Keratinocyte (primary cell): ENCODE data around the gene RPS2. TPM values are rescaled to one million over a fixed set of nuclear protein-coding genes. Genes with fewer than 3 reads are reported as not detected.

Experiments used
- DNase-seq: peaks from one replicate; pipeline ENCODE4 v3.0.0-alpha.2; 2011; ENCODE audit warnings: low read depth, missing footprints, low spot score
- FAIRE-seq: peaks from 2 replicates; lab custom pipeline; 2011; peaks lifted over from hg19 to GRCh38; lab: Jason Lieb, UNC
- H2AFZ ChIP-seq: 2 replicates; pipeline ENCODE4 v1.6.0; 2012; ENCODE audit warnings: low read length, control low read depth, inconsistent platforms; ENCODE audit not compliant: control insufficient read depth
- H3K27ac ChIP-seq: 2 replicates; pipeline ENCODE4 v1.5.1; 2011; ENCODE audit warnings: low read length; ENCODE audit not compliant: control insufficient read depth, insufficient read depth
- H3K27me3 ChIP-seq: 3 replicates; pipeline ENCODE4 v1.6.0; 2011; ENCODE audit warnings: low read length; ENCODE audit not compliant: control insufficient read depth, insufficient read depth; ENCODE audit errors: extremely low read depth
- H3K36me3 ChIP-seq, 2 experiments: 2 replicates in 1 of 2; 3 replicates in 1 of 2; pipeline ENCODE4 v1.5.1; 2011; ENCODE audit warnings: low read length in 2 of 2, mild to moderate bottlenecking in 1 of 2; ENCODE audit not compliant: control insufficient read depth in 2 of 2, insufficient read depth in 2 of 2; ENCODE audit errors: extremely low read depth in 1 of 2
- H3K4me1 ChIP-seq: 3 replicates; pipeline ENCODE4 v1.5.1; 2011; ENCODE audit warnings: low read length; ENCODE audit not compliant: control insufficient read depth, insufficient read depth; ENCODE audit errors: extremely low read depth
- H3K4me2 ChIP-seq: 3 replicates; pipeline ENCODE4 v1.6.0; 2011; ENCODE audit warnings: low read depth, low read length; ENCODE audit not compliant: control insufficient read depth, insufficient read depth; ENCODE audit errors: extremely low read depth
- H3K4me3 ChIP-seq, 3 experiments: fragments of 200-600 bp in 1 of 3; sonication (generic) in 1 of 3; 2 replicates in 2 of 3; 3 replicates in 1 of 3; pipeline ENCODE4 v1.5.1; 2011 to 2016; ENCODE audit warnings: low read length in 3 of 3, mild to moderate bottlenecking in 3 of 3, control low read depth in 2 of 3, inconsistent platforms in 1 of 3, low read depth in 1 of 3, mixed read lengths in 1 of 3, mixed run types in 1 of 3, moderate library complexity in 1 of 3; ENCODE audit not compliant: control insufficient read depth in 2 of 3, insufficient read depth in 2 of 3; ENCODE audit errors: extremely low read depth in 1 of 3
- H3K79me2 ChIP-seq: 2 replicates; pipeline ENCODE4 v1.6.0; 2012; ENCODE audit warnings: low read length; ENCODE audit not compliant: control insufficient read depth, insufficient read depth
- H3K9ac ChIP-seq: 3 replicates; pipeline ENCODE4 v1.6.0; 2011; ENCODE audit warnings: low read length; ENCODE audit not compliant: control insufficient read depth, insufficient read depth; ENCODE audit errors: extremely low read depth
- H3K9me1 ChIP-seq: 3 replicates; pipeline ENCODE4 v1.6.0; 2011; ENCODE audit warnings: low read length; ENCODE audit not compliant: control insufficient read depth, insufficient read depth; ENCODE audit errors: extremely low read depth
- H3K9me3 ChIP-seq: 2 replicates; pipeline ENCODE4 v1.5.1; 2012; ENCODE audit warnings: low read depth, low read length; ENCODE audit not compliant: control insufficient read depth
- H4K20me1 ChIP-seq: 3 replicates; pipeline ENCODE4 v1.6.0; 2011; ENCODE audit warnings: low read length; ENCODE audit not compliant: control insufficient read depth, insufficient read depth; ENCODE audit errors: extremely low read depth
- EZH2 ChIP-seq: IDR thresholded peaks from one replicate; pipeline ENCODE4 v1.6.1; 2012; ENCODE audit warnings: inconsistent platforms, mild to moderate bottlenecking, low read length, moderate library complexity
- dilution Hi-C: fragments of 300-500 bp; cut with MboI; formaldehyde crosslinking; loops from one replicate; pipeline ENCODE4 v1.7.0; 2020; ENCODE audit warnings: low sequenced_read_pairs; ENCODE audit not compliant: extremely low pct_ligation_motif_present
- polyA plus RNA-seq, 5 experiments: library from polyadenylated mRNA; depleted of rRNA in 3 of 5; stranded (reverse) in 3 of 5; stranded (forward) in 1 of 5; unstranded in 1 of 5; fragments of >200 nt; gene quantifications; 1 replicate in 1 of 5; 2 replicates in 3 of 5; 3 replicates in 1 of 5; pipeline versions ENCODE4 v1.2.1 to v1.2.3, GENCODE V29; 2011 to 2012; ENCODE audit warnings: missing spikeins in 2 of 5, low read depth in 1 of 5, low replicate concordance in 1 of 5
- TF ChIP-seq, protein P1 (sequence below), 3 experiments: IDR thresholded peaks in 1 of 3; conservative IDR thresholded peaks in 1 of 3; optimal IDR thresholded peaks in 1 of 3; 2 replicates in 2 of 3; 3 replicates in 1 of 3; pipeline versions ENCODE3 to v1.5.1; 2011; ENCODE audit warnings: low read length in 3 of 3, mild to moderate bottlenecking in 3 of 3, moderate library complexity in 2 of 3, control low read depth in 1 of 3, inconsistent platforms in 1 of 3; ENCODE audit not compliant: insufficient read depth in 2 of 3; ENCODE audit errors: extremely low read depth in 1 of 3

The RPS2 gene
- polyA plus RNA-seq, 1 donor (not counting 4 experiments of a cell fraction or from before 2014, with no cell fraction given), result 3,573 TPM

DNA sequence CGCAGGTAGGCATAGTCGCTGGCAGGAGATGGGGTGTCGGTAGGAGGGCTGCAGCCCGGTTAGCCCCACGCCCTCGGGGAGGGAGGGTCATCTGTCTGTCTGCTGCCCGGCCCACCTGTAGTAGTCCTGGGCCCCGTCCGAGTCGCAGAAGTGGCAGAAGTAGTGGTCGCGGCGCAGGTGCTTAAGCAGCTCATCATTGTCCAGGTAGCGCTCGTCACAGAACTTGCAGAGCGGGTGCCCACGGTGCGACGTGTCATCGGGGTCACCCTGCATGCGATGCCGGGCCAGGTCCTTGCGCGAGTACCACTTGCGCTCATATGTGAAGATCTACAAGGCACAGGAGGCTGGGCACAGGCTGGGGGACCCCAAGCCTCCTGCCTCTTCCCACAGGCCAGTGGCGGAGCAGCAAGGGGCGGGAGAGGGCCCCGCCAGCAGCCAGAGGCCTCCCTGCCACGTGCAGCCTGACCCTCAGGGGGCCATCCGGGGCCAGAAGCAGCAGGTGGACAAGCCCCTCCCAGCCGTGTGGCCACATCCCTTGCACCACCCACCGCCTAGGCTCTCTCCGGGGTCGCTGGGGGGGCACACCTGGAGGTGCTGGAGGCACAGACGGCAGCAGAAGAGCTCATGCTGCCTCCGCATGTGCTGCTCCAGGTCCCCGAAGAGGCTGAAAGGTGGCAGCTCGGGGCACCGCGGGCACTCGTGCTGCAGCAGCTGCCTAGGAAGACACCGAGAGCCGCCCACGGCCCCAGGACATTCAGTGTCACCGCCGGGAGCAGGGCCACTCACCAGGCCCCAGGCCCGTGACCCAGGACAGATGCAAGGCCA lies 38.0 kb upstream of the RPS2 start:
- Histone ChIP-seq H3K79me2 (peaks cover 61% of the 10 kb centered on the region), H3K4me2 (no peak overlapping the region), H3K27ac (no peak overlapping the region), H4K20me1 (peaks cover 54% of the 10 kb centered on the region), H3K27me3 (no peaks in the 10 kb centered on the region), H3K4me3 (no peak overlapping the region), H3K9me1 (no peaks in the 10 kb centered on the region), H3K4me1 (peaks cover 22% of the 10 kb centered on the region), H3K9ac (no peak overlapping the region), H2AFZ (no peak overlapping the region), H3K9me3 (no peaks in the 10 kb centered on the region), H3K36me3 (peaks cover 35 to 74% of the 10 kb centered on the region in 2 experiments)
- FAIRE-seq (no peak), DNase-seq (no peak)
- dilution Hi-C loops, result no loop called here
- TF ChIP-seq EZH2, result no peak
- TF ChIP-seq, protein P1, sequence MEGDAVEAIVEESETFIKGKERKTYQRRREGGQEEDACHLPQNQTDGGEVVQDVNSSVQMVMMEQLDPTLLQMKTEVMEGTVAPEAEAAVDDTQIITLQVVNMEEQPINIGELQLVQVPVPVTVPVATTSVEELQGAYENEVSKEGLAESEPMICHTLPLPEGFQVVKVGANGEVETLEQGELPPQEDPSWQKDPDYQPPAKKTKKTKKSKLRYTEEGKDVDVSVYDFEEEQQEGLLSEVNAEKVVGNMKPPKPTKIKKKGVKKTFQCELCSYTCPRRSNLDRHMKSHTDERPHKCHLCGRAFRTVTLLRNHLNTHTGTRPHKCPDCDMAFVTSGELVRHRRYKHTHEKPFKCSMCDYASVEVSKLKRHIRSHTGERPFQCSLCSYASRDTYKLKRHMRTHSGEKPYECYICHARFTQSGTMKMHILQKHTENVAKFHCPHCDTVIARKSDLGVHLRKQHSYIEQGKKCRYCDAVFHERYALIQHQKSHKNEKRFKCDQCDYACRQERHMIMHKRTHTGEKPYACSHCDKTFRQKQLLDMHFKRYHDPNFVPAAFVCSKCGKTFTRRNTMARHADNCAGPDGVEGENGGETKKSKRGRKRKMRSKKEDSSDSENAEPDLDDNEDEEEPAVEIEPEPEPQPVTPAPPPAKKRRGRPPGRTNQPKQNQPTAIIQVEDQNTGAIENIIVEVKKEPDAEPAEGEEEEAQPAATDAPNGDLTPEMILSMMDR (optimal IDR thresholded peaks at IDR 0.05 in 1 of 3, IDR thresholded peaks at IDR 0.05 in 1 of 3, conservative IDR thresholded peaks at IDR 0.05 in 1 of 3; ENCODE audit: extremely low read depth in 1 of 3, insufficient read depth in 2 of 3, low read length in 3 of 3), result no peak

DNA sequence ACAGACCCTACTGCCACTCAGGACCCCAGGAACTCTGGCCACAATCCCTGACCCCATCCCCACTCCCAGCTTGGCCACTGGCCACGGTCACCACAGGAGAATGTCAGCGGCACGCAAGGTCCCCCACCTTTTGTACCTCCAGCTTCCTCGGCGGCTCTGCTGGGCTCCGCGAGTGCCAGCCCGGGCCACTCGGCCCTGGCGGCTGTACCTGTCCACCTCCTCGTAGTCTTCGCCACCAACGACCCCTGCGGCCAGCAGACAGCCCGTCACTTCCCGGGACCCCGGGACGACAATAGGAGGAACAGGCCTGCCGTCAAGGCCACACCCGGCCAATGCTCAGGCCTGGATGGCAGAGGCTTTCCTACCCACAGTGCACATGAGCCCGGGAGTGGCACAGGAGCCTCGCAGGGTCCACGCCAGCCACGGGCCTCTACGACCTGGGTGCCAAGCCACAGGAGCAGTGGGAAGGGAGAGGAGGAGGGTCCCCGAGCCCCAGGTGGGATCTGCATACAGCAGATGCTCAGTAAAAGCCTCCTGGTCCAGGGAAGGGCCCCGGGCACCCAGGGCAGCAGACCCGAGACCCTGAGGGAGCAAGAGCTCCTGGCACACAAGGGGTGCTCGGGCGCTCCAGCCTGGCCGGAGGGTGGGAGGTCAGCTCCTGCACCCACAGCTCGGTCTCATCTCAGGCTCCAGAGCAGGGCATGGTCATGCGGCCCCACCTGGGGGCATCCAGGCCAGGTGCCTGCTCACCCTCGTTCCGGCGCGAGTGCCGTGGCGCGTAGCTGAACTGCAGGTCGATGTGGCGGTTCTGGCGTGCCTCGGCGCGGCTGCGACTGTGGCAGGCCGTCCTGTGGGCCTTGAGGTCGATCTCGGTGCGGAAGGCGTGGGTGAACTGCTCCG lies 37.1 kb upstream of the RPS2 start:
- FAIRE-seq (no peak), DNase-seq (no peak)
- Histone ChIP-seq H3K9ac (no peak overlapping the region), H4K20me1 (peaks cover 48% of the 10 kb centered on the region), H3K79me2 (peaks cover 52% of the 10 kb centered on the region), H3K9me1 (no peaks in the 10 kb centered on the region), H3K27me3 (no peaks in the 10 kb centered on the region), H3K4me3 (no peak overlapping the region), H3K36me3 (peaks cover 42 to 76% of the 10 kb centered on the region in 2 experiments), H2AFZ (no peak overlapping the region), H3K27ac (no peak overlapping the region), H3K4me2 (no peak overlapping the region), H3K9me3 (no peaks in the 10 kb centered on the region), H3K4me1 (peaks cover 14% of the 10 kb centered on the region)
- dilution Hi-C loops, result no loop called here
- TF ChIP-seq, protein P1 (optimal IDR thresholded peaks at IDR 0.05 in 1 of 3, IDR thresholded peaks at IDR 0.05 in 1 of 3, conservative IDR thresholded peaks at IDR 0.05 in 1 of 3; ENCODE audit: extremely low read depth in 1 of 3, insufficient read depth in 2 of 3, low read length in 3 of 3), result no peak
- TF ChIP-seq EZH2, result no peak
